ENCODE data around the gene DUSP22.

GRCh38 chr6:286681-287488 lies 5.4 kb upstream of the DUSP22 start:
- no peak for TF ChIP-seq GATA2 (IDR thresholded peaks at IDR 0.05; ENCODE audit: low read depth, low read length)
- TF ChIP-seq GATA3 (IDR thresholded peaks at IDR 0.05; ENCODE audit: low read depth, low read length): no peak

Measured in SH-SY5Y (cell line).